GM19025 (cell line): ENCODE results near the gene IGSF10.
"Not testable (repeated sequence)": the region's sequence is repeated elsewhere in the genome, so short reads cannot be mapped to it uniquely, and the experiment has no call there.

Experiments used
- ATAC-seq: cut with Tn5 transposase; IDR thresholded peaks from one replicate; pipeline ENCODE4 v1.9.1; 2021; ENCODE audit warnings: mild to moderate bottlenecking, low read depth, moderate library complexity; ENCODE audit not compliant: unreplicated experiment

IGSF10 gene, protein sequence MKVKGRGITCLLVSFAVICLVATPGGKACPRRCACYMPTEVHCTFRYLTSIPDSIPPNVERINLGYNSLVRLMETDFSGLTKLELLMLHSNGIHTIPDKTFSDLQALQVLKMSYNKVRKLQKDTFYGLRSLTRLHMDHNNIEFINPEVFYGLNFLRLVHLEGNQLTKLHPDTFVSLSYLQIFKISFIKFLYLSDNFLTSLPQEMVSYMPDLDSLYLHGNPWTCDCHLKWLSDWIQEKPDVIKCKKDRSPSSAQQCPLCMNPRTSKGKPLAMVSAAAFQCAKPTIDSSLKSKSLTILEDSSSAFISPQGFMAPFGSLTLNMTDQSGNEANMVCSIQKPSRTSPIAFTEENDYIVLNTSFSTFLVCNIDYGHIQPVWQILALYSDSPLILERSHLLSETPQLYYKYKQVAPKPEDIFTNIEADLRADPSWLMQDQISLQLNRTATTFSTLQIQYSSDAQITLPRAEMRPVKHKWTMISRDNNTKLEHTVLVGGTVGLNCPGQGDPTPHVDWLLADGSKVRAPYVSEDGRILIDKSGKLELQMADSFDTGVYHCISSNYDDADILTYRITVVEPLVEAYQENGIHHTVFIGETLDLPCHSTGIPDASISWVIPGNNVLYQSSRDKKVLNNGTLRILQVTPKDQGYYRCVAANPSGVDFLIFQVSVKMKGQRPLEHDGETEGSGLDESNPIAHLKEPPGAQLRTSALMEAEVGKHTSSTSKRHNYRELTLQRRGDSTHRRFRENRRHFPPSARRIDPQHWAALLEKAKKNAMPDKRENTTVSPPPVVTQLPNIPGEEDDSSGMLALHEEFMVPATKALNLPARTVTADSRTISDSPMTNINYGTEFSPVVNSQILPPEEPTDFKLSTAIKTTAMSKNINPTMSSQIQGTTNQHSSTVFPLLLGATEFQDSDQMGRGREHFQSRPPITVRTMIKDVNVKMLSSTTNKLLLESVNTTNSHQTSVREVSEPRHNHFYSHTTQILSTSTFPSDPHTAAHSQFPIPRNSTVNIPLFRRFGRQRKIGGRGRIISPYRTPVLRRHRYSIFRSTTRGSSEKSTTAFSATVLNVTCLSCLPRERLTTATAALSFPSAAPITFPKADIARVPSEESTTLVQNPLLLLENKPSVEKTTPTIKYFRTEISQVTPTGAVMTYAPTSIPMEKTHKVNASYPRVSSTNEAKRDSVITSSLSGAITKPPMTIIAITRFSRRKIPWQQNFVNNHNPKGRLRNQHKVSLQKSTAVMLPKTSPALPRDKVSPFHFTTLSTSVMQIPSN (N-terminal part only)

DNA sequence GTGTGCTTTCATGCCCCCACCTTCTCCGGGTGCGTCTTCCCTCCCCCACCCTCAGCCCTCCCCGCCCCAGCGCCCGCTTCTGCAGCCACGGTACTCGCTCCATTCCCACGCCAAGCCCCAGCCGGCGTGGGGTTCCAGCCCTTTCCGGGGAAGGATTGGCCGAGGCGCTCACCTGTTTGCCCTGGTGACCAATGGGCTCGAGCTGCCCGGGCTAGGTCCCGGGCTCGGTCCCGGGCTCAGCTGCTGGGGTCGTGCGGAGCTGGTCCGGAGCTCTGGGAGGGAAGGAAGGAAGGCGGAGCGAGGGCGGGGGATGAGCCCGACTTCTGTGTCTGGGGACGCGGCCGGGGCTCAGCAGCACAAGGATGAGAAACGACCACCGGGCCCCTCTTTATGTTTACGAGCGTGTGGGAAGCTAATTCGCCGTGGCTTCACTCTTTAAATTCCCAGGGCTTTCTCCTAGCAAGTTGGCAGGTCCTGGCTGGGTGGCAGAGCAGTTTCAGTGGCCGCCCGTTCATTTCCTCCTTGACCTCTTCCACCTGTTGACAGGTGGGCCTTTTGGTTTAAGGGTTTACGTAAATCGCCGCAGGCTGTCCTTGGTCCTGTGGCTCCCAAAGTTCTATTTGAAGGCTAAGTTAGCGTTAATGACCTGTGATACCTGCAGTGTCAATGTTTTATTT lies at the start of gene IGSF10:
Gene IGSF10, minus strand, starts transcription at position 288 of the 677 bp plus-strand sequence. CDS start 2,352 bp downstream, outside the sequence.
- no peak for ATAC-seq

DNA sequence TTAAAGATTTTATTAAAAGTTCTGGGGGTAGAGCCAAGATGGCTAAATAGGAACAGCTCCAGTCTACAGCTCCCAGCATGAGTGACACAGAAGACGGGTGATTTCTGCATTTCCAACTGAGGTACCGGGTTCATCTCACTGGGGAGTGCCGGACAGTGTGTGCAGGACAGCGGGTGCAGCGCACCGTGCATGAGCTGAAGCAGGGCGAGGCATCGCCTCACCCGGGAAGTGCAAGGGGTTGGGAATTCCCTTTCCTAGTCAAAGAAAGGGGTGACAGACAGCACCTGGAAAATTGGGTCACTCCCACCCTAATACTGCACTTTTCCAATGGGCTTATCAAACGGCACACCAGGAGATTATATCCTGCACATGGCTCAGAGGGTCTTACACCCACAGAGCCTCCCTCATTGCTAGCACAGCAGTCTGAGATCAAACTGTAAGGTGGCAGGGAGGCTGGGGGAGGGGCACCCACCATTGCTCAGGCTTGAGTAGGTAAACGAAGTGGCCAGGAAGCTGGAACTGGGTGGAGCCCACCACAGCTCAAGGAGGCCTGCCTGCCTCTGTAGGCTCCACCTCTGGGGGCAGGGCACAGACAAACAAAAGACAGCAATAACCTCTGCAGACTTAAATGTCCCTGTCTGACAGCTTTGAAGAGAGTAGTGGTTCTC lies 48.7 kb upstream of the IGSF10 start:
- ATAC-seq = not testable (repeated sequence)

DNA sequence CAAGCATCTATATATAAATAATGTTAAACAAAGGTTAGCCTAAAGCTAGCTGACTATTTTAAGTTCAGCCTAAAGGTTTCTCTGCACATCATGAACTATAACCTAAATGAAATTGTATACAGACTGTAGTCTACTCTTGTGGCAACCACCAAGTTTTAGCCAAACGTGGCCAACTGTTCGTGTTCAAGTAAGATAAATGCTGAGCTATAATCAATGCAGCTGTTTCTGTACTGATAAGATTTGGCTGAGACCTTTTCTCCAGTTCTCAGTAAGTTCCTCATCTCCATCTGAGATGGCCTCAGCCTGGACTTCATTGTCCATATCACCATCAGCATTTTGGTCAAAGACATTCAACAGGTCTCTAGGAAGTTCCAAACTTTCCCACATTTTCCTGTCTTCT lies 43.7 kb upstream of the IGSF10 start:
- no peak for ATAC-seq

DNA sequence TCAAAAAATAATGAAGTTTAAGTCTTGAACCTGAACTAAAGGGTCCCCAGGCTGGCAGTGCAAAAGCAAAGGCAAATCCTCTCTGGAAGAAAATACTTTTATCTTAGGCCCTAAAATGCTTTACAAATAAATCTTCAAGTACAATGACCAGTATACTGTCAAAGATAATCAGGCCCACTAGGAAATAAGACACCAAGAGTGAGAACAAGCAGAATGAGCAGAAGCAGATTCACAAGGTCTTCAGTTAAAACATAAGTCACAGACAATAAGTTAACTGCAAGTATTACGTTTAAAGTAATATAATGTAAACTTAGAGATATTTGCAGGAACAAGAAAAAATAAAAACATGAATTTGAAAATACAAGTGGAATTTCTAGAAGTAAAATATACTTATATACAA lies 42.2 kb upstream of the IGSF10 start:
- no peak for ATAC-seq

DNA sequence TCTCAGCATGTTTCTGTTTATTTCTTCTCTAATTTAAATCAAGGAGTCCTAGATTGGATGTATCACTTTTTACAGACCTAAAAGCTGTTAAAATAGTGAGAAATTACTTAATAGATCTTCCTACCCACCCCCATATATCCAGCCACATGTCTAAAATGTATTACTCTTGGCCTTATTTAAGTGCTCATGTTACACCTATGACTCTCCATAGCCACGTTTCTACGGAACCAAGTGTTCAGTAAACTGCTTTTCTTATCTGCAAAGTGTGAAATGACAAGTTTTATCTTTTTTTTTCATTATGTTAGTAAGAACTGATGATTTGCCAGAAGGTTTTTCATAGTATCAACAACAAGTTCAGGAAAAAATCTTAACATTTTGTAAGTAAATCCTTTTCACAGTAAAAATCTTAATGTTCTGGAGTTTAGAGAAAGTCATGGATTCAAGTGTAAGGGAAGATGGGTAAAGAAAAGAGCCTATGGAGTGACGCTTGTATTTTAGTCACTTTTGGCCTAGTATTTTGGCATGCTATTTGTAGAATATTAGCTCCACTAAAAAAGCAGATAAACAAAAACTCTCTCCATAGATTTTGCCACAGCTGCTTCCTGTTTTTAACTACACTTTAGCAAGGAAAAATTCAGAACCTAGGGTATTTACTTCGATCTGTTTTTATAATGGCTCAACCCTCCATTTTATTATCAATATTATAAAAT lies 41.2 kb upstream of the IGSF10 start:
- ATAC-seq = no peak

DNA sequence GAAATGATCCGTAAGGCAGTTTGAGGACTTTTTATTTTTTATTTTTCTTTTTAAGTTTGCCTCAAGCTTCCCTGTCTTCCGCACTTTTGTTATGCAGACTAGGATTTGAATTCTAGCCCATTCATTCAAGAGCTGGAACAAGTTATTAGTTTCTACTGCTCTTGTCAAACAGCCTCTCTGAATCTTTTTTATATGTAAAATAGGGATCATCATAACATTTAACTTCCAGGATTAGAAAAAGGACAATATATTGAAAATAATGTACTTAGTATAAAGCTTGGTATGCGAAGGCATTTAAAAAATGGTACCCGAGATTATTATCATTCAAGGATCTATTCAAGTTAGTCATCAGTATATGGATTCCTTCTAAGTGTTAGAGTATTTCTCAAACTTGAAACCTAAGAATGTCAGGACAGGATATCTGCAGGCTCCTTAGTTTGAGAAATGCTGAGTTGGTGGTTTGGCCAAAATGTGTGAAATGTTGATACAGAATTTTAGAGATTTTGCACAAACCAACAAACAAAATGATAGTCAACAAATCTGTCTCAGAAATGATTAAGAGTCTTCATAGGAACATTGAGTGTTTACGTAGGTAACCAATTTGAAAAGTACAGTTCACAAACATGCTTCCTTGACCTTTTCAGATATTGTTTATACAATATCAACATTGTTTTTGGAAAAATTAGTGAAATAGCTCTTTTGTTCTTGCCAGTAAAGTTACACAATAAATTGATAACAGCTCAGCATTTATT lies 40.5 kb upstream of the IGSF10 start:
- no peak for ATAC-seq

DNA sequence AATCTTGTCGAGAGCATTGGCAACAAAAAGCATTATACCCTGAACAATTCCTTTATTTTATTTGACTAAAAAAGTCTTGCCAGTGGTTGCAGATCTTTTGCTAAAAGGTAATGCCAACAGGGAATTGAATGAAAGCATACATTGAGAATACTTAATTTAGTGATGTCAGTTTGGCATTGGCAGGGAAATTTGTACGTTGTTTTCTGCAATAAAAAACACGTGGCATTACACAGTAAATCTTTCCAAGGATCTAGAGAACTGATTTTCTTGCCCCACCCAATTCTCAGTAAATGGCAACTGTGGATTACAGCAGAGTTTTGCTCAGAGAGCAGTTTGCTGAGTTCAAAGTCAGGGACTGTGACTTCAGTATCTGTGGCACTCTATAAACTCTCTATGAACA lies 38.3 kb upstream of the IGSF10 start:
- ATAC-seq = no peak

DNA sequence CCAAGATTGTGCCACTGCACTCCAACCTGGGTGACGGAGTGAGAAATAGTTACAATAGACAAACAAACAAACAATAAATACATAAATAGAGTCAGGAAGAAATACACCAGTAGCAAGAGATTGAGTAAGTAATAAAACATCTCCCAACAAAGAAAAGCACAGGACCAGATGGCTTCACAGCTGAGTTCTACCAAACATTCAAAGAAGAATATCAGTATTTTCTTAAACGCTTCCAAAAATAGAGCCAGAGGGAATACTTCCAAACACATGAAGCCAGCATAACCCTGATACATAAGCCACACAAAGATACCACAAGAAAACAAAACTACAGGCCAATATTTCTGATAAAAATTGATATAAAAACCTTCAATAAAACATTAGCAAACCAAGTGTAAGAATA lies 30.7 kb upstream of the IGSF10 start:
- ATAC-seq = no peak

DNA sequence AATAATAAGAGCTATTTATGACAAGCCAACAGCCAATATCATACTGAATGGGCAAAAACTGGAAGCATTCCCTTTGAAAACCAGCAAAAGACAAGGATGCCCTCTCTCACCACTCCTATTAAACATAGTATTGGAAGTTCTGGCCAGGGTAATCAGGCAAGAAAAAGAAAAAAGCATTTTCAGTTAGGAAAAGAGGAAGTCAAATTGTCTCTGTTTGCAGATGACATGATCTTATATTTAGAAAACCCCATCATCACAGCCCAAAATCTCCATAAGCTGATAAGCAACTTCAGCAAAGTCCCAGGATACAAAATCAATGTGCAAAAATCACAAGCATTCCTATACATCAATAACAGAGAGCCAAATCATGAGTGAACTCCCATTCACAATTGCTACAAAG lies 27.0 kb upstream of the IGSF10 start:
- ATAC-seq = not testable (repeated sequence)

DNA sequence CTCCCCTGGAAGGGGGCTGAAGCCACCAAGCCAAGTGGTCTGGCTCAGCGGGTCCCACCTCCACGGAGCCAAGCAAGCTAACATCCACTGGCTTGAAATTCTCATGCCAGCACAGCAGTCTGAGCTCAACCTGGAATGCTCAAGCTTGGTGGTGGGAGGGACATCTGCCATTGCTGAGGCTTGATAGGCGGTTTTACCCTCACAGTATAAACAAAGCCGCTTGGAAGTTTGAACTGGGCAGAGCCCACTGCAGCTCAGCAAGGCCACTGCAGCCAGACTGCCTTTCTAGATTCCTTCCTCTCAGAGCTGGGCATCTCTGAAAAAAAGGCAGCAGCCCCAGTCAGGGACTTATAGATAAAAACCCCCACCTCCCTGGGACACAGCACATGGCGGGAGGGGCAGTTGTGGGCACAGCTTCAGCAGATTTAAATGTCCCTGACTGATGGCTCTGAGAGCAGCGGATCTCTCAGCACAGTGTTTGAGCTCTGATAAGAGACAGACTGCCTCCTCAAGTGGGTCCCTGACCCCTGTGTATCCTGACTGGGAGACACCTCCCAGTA lies 23.2 kb upstream of the IGSF10 start:
- ATAC-seq = no peak

DNA sequence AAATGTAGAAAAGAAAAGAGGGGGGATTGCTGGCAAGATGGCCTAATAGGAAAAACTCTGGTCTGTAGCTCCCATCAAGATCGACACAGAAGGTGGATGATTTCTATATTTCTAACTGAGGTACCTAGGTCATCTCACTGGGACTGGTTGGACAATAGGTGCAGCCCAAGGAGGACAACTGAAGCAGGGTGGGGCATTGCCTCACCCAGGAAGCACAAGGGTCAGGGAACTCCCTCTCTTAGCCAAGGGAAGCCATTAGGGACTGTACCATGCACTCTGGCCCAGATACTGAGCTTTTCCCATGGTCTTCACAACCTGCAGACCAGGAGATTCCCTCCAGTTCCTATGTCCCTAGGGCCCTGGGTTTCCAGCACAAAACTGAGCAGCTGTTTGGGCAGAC lies 22.6 kb upstream of the IGSF10 start:
- ATAC-seq = no peak

DNA sequence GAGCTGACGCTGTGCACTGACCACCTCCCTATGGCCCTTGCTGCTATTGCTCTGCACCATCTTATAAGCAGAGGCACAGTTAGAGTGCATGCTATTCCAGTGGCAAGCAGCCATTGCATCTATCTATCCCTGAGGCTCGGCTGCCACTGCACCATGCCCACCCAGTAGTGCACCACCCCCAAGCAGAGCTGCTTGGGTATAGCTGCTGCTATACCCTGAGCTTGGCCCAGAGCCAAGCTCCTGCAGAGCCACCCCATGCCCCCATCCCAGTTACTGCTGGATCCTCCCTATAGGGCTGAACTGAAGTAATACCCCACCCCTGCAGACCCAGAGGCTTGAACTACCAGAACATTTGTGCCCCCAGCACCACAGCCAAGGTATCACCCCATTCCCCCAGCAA lies 19.6 kb upstream of the IGSF10 start:
- ATAC-seq = no peak

DNA sequence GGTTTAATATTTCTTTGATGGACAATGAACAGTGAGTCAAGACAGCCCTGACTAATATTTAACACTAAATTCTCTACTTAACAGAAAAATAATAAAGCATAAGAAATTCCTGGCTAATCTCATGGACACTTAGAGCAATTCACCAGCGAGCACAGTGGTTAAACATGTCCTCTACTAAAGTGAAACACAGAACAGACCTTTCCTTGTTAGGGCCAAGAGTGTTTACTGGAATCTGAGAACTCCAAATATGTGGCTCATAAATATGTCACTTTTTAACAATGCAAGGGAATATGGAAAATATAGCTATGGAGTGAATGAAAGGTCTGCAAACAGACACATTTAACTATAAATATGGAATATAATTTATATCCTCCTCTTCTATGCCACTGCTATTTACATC lies 18.6 kb upstream of the IGSF10 start:
- no peak for ATAC-seq

DNA sequence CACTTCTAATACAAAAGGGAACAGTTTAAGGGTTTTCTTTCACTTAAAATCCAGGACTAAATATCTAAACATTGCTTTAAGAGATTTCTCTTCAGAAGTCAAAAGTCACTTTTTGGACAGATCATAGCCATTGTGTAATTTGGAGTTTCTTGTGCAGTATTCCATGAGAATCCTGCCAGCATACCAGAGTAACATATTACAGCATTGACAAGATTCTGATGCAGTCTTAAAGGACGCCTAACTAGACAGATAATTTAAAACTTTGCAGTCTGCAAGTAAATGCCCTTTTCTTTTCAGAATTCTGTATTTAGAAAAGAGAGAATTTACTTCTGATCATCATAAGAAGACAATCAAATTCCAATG lies 17.5 kb upstream of the IGSF10 start:
- ATAC-seq = no peak

DNA sequence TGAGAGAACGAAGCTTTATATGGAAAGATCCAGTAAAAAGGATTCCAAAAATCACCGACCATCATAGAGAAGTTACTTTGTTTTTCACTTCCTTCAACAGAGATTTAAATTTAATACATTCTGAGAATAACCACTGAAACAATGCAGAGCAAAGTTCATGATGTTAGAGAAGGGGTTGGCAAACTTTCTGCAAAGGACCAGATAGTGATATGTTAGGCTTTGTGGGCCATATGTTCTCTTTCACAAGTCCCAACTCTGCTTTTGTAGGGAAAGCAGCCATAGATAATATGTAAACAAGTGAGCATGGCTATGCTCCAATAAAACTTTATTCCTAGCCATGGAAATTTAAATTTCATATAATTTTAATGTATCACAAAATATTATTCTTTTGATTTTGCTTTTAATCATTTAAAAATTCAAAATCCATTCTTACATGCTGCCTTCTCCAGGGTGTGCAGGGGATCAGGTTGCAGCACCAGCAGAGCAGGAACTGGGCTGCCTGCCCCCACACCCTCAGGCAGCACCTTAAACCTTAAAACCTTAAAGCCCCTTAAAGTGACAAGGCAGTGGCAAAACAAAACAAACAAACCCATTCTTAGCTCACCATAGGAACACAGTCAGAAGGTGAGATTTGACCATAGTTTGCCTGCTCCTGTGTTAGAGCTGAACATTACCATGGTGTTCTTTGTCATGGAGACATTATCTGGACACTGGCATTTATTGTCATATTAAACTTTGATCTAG lies 16.9 kb upstream of the IGSF10 start:
- no peak for ATAC-seq

DNA sequence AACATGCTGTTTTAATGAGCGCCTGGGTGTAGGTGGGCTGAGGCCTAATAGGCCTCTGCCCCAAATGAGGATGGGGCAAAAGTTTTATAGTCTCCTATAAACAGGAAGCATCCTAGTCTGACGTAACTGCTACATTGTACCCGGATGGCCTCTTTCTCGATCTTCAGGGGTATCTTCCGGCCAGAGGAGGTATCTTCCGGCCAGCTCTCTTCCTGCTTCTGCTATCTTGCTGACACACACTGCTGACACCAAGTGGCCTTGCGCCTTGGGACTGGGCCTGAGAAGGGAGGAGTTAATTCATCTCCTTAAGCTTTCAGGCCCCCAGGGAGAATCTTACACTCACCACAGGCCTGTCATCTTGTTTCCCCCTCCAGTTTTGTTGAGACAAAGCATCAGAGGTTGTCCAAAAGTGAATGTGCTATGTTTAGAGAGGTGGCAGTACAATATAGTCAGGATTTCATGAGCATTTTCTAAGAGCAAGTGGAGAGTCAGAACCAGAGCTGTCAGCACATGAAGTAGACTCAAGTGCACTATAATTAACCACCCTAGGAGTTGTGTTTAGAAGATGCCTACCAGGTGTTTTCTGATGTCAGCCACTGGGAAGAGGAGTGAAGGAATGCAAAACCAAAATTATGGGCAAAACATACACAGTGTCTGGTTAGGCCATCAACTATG lies 15.6 kb upstream of the IGSF10 start:
- no peak for ATAC-seq
